GM18498 (cell line): ENCODE data around the gene NOL9.
A peak's percentile ranks its signal among the peaks of the same experiment; 100 is the strongest.

Experiments
- ATAC-seq: cut with Tn5 transposase; IDR thresholded peaks from one replicate; pipeline ENCODE4 v1.9.1; 2021; ENCODE audit warnings: mild to moderate bottlenecking, moderate library complexity; ENCODE audit not compliant: unreplicated experiment

The NOL9 gene

GRCh38 chr1:6591222-6591621 is 36.9 kb upstream of the NOL9 start:
- ATAC-seq: no peak

- no peak for ATAC-seq
Observed at GRCh38 chr1:6590046-6590445, 35.7 kb upstream of the NOL9 start.

GRCh38 chr1:6588893-6589520 is 34.7 kb upstream of the NOL9 start:
- no peak for ATAC-seq

GRCh38 chr1:6588128-6588892 is 34.0 kb upstream of the NOL9 start:
- no peak for ATAC-seq

- no peak for ATAC-seq
Observed at GRCh38 chr1:6587261-6588005, 33.1 kb upstream of the NOL9 start.

- no peak for ATAC-seq
Observed at GRCh38 chr1:6586404-6586816, 32.1 kb upstream of the NOL9 start.

- no peak for ATAC-seq
Observed at GRCh38 chr1:6585841-6586240, 31.5 kb upstream of the NOL9 start.

GRCh38 chr1:6585081-6585722 is 30.9 kb upstream of the NOL9 start:
- ATAC-seq: no peak

GRCh38 chr1:6584126-6585080 is 30.1 kb upstream of the NOL9 start:
- no peak for ATAC-seq

GRCh38 chr1:6582370-6582769 is 28.1 kb upstream of the NOL9 start:
- ATAC-seq: no peak

GRCh38 chr1:6581561-6582305 is 27.4 kb upstream of the NOL9 start:
- no peak for ATAC-seq

GRCh38 chr1:6580593-6581409 is 26.5 kb upstream of the NOL9 start:
- no peak for ATAC-seq

GRCh38 chr1:6580119-6580592 is 25.8 kb upstream of the NOL9 start:
- peak; percentile 2 for ATAC-seq

GRCh38 chr1:6579374-6580118 is 25.2 kb upstream of the NOL9 start, which contains the start of gene ZBTB48:
TSS of gene ZBTB48 (plus strand) at chr1:6579994. CDS start at chr1:6580610, 616 bp downstream.
- ATAC-seq: peak; percentile 93

- no peak for ATAC-seq
Observed at GRCh38 chr1:6578624-6579373, 24.5 kb upstream of the NOL9 start.

GRCh38 chr1:6577831-6578525 is 23.7 kb upstream of the NOL9 start:
- no peak for ATAC-seq
